ENCODE measurements around the gene EEF1AKMT3.

EEF1AKMT3 gene

DNA sequence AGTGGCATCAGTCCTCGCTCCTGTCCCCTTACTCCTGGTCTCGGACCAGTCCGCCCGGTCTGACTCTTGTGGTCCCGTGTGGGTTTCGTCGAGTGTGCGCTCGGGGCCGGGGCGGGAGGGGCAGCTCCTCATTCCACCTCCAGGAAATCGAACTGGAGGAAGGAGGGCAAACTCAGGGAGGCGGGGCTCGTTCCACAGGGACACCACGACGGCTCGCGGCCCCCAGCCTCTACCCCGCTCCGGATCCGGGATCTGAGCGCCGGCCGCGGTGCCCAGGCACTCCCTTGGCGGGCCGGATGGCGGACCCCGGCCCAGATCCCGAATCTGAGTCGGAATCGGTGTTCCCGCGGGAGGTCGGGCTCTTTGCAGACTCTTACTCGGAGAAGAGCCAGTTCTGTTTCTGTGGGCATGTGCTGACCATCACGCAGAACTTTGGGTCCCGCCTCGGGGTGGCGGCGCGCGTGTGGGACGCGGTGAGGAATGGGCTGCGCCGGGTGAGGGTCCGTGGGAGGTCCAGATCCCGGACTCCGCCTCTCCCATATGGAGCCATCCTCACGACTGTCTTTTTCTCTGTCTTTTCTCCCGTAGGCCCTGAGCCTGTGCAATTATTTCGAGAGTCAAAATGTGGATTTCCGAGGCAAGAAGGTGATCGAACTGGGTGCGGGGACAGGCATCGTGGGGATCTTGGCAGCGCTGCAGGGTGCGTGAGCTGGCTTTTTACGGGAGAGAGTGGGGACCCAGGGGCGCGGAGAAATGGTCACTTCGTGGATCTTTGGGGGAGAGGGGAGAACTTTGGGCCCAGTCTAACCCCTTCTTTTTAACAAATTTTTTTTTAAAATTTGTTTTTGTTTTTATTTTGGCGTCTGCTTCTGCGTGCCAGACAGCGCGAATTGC is at the start of gene EEF1AKMT3:
TSS of gene EEF1AKMT3 (plus strand) at position 186 of the 894 bp plus-strand sequence. CDS start at position 297, 111 bp downstream.
- DNase-seq: no peak

DNA sequence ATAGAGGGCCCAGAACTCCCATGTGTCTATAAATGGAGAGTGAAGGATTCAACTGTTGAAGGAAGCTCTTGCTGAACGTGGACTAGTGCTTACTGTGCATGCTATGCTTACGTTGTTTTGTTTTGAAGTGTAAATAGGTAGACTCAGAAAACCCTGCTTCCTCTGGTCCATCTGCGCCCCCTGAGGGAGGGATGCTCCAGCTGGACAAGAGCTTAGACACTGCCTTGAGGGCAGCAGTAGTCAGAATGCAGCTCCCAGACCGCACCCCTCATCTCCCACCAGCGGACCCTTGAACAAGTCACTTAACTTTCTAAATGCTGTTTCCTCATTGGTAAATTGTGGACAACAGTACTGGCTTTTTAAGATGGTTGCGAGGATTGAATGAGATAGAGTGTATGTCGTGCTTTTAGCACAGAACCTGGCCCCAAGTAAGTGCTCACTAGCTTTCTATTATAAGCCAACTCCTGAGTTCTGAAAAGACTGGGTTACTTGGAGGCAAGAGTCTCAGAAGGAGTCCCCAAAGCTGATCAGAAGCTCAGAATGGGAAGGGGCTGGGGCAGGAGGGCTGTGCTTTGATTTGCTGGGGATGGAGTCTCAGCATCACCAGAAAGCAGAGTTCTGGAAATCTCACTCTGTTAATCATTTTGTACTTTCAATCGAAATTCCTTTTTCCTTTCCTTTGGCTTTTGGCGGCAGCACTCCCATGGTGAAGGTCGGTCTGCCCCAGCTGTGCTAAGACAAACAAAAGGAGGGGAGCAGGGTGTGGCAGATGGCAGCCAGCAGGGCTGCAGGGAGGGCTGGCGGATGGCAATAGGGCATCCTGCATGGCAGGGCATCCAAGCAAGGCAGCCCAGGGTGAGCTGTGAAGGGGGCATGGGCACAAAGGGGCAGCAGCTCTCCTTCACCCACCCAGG is 49.4 kb upstream of the EEF1AKMT3 start:
- DNase-seq: no peak

DNA sequence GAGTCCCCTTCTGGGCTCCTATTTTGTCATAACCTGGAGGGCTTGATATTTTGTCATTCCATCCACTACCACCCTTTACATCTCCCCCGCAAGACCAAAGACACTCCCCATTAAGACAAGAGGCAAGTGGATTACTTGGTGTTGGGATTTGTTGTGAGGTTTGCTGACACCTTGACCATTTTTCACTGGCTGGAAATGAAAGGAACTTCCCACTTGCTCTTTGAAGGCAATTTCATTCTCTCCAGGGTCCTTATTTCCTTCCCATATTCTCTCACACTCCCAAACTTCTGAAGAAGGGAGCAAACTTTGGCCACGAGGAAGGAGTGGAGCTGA is 48.8 kb upstream of the EEF1AKMT3 start:
- no peak for DNase-seq

DNA sequence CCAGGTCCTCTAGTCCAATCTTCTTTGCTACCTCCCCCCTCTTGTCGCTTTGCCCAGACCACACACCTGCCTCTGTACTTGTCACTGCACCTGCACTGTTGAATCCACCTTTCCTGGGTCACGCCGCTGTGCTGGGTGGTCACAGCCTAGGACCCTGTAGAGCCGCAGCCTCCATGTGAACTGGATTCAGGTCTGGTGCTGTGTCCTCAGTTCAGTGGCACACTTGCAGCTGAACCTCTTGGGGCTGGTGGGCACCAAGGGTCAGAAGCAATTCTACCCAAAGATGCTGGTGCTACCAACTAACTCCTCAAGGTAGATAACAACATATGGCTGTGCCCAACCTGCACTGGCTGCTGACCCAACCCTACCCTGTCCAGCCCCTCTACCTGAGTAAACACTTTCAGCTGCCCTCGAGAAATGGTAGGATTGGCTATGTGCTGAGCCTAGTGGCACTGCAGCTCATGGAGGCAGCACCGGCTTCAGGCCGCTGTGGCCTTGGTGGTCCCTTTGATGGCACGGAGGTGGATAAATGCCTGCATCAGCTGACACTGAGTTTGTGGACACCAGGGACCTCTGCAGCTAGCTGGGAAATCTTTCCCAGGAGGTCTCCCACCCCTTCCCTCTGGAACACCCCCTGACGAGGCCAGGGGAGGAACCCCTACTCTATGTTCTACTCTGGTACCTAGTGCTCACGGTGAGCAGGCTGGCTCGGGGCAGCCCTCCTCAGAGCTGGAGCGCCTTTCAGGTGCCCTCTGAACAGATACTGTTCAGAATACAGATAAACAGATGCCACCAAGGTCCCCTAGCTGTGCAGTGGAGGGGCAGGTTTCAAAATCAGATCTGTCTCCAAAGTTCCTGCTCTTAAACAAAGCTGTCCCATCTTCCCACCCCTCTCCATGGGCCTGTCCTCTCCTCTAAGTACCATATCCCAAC is 48.1 kb upstream of the EEF1AKMT3 start:
- no peak for DNase-seq

GRCh38 chr12:57724936-57725740 is 47.3 kb upstream of the EEF1AKMT3 start:
- DNase-seq: no peak

DNA sequence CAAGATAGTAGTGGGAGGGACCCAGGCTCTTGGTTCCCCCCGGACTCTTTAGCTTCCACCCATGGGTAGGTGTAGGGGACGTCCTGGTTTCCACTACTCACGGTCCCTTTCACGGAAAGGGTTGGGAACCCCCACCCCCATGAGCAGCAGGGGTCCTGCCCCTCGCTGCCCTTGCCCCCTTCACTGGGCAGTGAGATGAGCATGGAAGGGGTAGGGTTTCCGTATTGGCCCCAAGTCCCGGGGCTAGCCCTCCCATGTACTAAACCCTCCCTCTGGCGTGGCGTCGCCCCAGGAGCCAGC is 46.6 kb upstream of the EEF1AKMT3 start:
- DNase-seq: no peak

GRCh38 chr12:57726151-57726883 is 46.1 kb upstream of the EEF1AKMT3 start:
- peak; percentile 23 for DNase-seq

DNA sequence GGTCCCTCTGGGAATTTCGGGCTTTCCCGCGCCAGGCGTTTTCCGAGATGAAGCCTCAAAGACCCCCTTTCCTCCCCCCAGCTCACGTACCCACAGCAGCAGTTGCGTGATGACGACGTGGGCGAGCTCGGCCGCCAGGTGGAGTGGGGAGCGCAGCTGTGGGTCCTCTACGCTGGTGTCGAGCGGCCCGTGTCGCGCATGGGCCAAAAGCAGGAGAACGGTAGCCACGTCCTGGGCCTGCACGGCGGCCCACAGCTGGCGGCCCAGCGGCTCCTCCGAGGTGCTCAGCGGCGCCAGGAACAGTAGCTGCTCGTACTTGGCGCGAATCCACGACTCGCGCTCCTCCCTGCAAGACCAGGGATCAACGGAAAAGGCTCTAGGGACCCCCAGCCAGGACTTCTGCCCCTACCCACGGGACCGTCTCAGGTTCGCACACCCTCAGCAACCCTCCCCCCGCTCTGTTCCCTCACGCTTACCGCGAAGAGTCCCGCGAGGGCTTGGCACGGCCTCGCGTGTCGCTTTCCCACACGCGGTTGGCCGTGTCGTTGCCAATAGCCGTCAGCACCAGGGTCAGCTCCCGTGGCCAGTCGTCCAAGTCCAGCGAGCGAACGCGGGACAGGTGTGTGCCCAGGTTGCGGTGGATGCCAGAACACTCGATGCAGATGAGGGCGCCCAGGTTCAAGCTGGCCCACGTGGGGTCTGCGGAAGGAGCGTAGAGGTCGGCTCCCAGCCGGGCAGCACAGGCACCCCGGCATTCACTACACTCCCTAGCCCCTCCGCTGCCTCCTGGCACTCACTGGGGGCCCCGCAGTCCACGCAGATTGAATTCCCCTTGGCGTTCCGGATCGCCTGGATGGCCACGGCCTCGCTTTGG is 45.3 kb upstream of the EEF1AKMT3 start:
- DNase-seq: no peak

DNA sequence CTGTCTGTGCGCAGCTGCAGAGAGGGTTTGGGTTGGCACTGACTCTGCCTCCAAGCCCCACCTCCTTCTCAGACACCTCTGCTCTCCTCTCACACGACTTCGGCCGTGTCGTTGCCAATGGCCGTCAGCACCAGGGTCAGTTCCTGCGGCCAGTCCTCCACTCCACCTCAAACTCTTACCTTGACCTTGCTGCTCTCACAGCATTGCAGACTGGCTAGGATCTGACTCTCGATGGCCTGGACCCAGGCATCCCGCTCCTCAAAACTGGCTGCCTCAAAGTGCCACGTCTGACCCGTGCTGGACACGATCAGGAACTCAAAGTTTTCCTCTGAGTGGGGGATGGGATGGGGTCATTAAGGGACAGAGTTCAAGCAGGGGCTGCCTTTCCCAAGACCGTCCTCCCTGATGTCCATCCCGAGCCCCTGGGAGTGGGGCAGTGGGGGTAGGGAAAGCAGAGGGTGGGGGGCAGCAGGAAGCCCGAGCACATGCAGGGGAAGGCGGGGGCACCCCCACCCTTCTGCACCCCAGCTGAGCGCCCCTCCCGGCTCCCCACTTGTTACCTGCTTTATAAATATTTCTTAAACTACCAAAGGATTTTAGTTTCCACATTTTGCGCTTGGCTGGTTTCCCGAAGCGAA is 44.5 kb upstream of the EEF1AKMT3 start:
- DNase-seq: no peak

- DNase-seq: no peak
Observed at GRCh38 chr12:57729321-57729844, 43.0 kb upstream of the EEF1AKMT3 start.

GRCh38 chr12:57730336-57731067 is 41.9 kb upstream of the EEF1AKMT3 start:
- no peak for DNase-seq

DNA sequence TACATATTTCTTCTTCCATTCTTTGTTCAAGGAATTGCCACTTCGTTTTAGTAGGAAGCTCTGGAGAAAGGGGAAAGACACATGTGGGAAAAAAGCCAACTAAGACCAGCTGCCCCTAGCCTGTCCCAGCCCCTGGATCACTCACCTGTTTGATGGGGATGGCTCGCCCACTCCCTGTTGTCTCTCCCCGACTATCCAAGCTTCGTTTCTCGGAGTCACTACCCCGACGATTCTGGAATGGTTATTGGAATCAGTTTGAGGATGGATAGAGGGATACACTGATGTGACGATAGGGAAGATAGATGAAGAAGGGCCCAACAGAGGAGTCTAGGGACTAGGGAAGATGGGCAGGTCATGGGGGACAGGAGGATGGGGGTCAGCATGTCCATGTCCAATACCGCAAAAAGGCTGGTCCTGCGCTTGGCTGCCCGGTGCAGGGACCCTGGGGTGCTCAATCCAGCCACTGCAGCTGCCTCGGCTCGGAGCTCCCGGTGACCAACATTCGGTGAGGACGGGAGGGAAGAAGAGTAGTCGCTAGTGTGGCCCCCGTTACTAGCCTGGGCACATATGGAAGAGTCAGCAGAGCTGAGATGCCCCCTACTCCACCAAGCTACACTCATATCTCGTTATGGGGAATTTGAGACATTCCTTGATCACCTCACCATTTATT is 40.9 kb upstream of the EEF1AKMT3 start:
- DNase-seq: no peak

GRCh38 chr12:57732270-57732669 is 40.1 kb upstream of the EEF1AKMT3 start:
- no peak for DNase-seq

DNA sequence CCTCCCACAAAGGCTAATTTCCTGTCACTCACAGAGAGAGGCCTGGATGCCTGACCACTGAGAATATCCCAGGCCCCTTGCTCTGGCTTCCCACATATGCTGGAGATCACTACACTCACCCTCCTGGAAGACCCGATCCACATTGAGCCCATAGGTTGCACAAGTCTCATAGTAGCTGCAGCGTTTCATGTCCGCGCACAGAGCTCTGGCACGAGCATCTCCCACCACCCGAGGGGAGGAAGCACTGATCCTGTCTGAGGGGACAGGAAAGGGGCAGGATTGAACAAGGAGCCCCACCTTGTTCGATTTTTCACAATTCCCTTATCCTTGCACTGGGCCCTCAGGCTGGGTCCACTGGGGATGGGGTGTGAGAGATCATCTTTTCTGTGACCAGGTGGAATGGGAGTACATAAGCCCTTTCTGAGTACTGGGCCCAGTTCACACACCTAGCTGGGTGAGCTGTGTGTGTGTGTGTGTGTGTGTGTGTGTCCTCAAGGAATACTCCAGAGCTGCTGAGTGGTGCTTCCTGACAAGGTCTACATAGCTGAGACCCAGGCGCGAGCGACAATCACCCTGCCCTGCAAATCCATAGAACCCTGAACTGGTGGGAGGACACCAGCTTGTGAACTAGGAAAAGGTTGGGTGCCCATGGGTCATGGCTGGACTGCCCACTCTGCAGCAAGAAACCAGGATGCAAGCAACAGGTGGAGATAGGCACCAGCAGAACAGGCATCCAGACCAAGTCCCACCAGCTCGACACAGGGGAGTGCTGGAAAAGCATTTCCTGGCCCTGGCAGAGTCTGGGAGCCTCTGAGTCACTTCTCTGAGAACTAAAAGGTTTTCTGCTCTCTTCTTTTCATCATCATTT is 39.5 kb upstream of the EEF1AKMT3 start:
- no peak for DNase-seq

- no peak for DNase-seq
Observed at GRCh38 chr12:57733928-57734327, 38.5 kb upstream of the EEF1AKMT3 start.

DNA sequence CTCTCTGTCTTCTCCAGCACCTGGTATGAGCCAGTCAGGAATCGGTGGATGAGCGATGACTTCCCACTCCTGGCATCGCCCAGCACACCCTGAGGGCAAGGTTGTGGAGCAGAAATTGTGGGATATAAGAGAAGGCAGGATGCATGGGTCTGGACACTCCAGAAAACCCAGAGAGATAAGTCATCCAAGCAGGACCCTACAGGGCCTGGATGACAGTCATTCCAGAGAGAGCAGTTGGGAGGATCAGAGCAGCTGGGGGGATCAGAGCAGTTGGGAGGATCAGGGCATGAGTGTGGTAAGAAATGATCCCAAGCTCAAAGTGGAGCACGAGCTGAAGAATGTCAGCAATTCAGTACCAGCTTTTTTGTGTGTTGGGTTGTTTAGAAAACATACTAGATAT is 37.8 kb upstream of the EEF1AKMT3 start:
- DNase-seq: no peak

- no peak for DNase-seq
Observed at GRCh38 chr12:57735198-57735855, 37.1 kb upstream of the EEF1AKMT3 start.

All from activated CD4-positive, alpha-beta T cell treated with anti-CD3 and anti-CD28 coated beads, Interleukin-2, amount 50 U/mL, for 1 hour (primary cell).